HG03039 (cell line): ENCODE measurements around the gene FLYWCH2.
"Not testable (repeated sequence)": the region's sequence is repeated elsewhere in the genome, so short reads cannot be mapped to it uniquely, and the experiment has no call there.

ENCODE experiments used
- ATAC-seq: cut with Tn5 transposase; IDR thresholded peaks from one replicate; pipeline ENCODE4 v1.9.1; 2021; ENCODE audit warnings: mild to moderate bottlenecking, moderate library complexity; ENCODE audit not compliant: unreplicated experiment

Gene FLYWCH2

GRCh38 chr16:2911638-2912329 lies 28.8 kb downstream of the FLYWCH2 start, which contains the start of gene FLYWCH1:
Gene FLYWCH1 (plus strand): TSS chr16:2911931. CDS start chr16:2929686, 17,755 bp downstream.
- ATAC-seq, result peak; percentile 90

- ATAC-seq, result peak; percentile 14
Observed at GRCh38 chr16:2912330-2913199, 29.6 kb downstream of the FLYWCH2 start.

- ATAC-seq, result no peak
Observed at GRCh38 chr16:2913603-2914002, 30.6 kb downstream of the FLYWCH2 start.

- no peak for ATAC-seq
Observed at GRCh38 chr16:2914233-2914632, 31.2 kb downstream of the FLYWCH2 start.

GRCh38 chr16:2915196-2915929 lies 32.3 kb downstream of the FLYWCH2 start:
- ATAC-seq, result no peak

GRCh38 chr16:2919511-2920255 lies 36.7 kb downstream of the FLYWCH2 start:
- no peak for ATAC-seq

GRCh38 chr16:2923481-2923880 lies 40.5 kb downstream of the FLYWCH2 start:
- no peak for ATAC-seq

- no peak for ATAC-seq
Observed at GRCh38 chr16:2924901-2925755, 42.1 kb downstream of the FLYWCH2 start.

GRCh38 chr16:2925951-2926649 lies 43.1 kb downstream of the FLYWCH2 start:
- no peak for ATAC-seq

GRCh38 chr16:2926650-2926999 lies 43.6 kb downstream of the FLYWCH2 start:
- no peak for ATAC-seq

GRCh38 chr16:2927010-2927646 lies 44.1 kb downstream of the FLYWCH2 start:
- no peak for ATAC-seq

- not testable (repeated sequence) for ATAC-seq
Observed at GRCh38 chr16:2928151-2928550, 45.1 kb downstream of the FLYWCH2 start.

- ATAC-seq, result no peak
Observed at GRCh38 chr16:2928796-2929195, 45.8 kb downstream of the FLYWCH2 start.

- ATAC-seq, result no peak
Observed at GRCh38 chr16:2929693-2930092, 46.7 kb downstream of the FLYWCH2 start.

- ATAC-seq, result no peak
Observed at GRCh38 chr16:2930236-2930635, 47.2 kb downstream of the FLYWCH2 start.

- not testable (repeated sequence) for ATAC-seq
Observed at GRCh38 chr16:2931231-2931914, 48.4 kb downstream of the FLYWCH2 start.

- no peak for ATAC-seq
Observed at GRCh38 chr16:2933136-2933535, 50.1 kb downstream of the FLYWCH2 start.

- no peak for ATAC-seq
Observed at GRCh38 chr16:2933701-2934100, 50.7 kb downstream of the FLYWCH2 start.
